HTERT RPE-1 (cell line): ENCODE data around the gene CDK18.
"Not testable (repeated sequence)": the region's sequence is repeated elsewhere in the genome, so short reads cannot be mapped to it uniquely, and the experiment has no call there.

Experiments used
- in situ Hi-C: fragments of 300-500 bp; cut with MboI; formaldehyde crosslinking; loops from 4 replicates; pipeline ENCODE4 v1.14.3; 2020; ENCODE audit warnings: low sequenced_read_pairs

CDK18 gene

GRCh38 chr1:205480349-205480985 is 24.0 kb upstream of the CDK18 start:
- in situ Hi-C loops, result no loop called here

GRCh38 chr1:205481218-205481617 is 23.3 kb upstream of the CDK18 start:
- in situ Hi-C loops, result no loop called here

GRCh38 chr1:205481629-205482151 is 22.8 kb upstream of the CDK18 start:
- in situ Hi-C loops, result no loop called here

- in situ Hi-C loops, result not testable (repeated sequence)
Observed at GRCh38 chr1:205482587-205482986, 21.9 kb upstream of the CDK18 start.

GRCh38 chr1:205483372-205483771 is 21.1 kb upstream of the CDK18 start:
- in situ Hi-C loops, result no loop called here

GRCh38 chr1:205484985-205485967 is 19.2 kb upstream of the CDK18 start:
- in situ Hi-C loops, result no loop called here

GRCh38 chr1:205486258-205486657 is 18.2 kb upstream of the CDK18 start:
- in situ Hi-C loops, result no loop called here

- in situ Hi-C loops, result no loop called here
Observed at GRCh38 chr1:205488074-205488723, 16.3 kb upstream of the CDK18 start.

GRCh38 chr1:205491794-205492193 is 12.7 kb upstream of the CDK18 start:
- in situ Hi-C loops, result no loop called here

GRCh38 chr1:205492201-205492667 is 12.2 kb upstream of the CDK18 start:
- in situ Hi-C loops, result no loop called here

GRCh38 chr1:205492774-205493173 is 11.7 kb upstream of the CDK18 start:
- in situ Hi-C loops, result no loop called here

GRCh38 chr1:205493241-205494085 is 11.0 kb upstream of the CDK18 start:
- in situ Hi-C loops, result no loop called here

- in situ Hi-C loops, result no loop called here
Observed at GRCh38 chr1:205494115-205494514, 10.4 kb upstream of the CDK18 start.

GRCh38 chr1:205495237-205495823 is 9.1 kb upstream of the CDK18 start:
- in situ Hi-C loops, result no loop called here

- in situ Hi-C loops, result no loop called here
Observed at GRCh38 chr1:205496661-205497060, 7.8 kb upstream of the CDK18 start.

GRCh38 chr1:205497351-205497750 is 7.1 kb upstream of the CDK18 start:
- in situ Hi-C loops, result no loop called here

GRCh38 chr1:205499789-205500188 is 4.7 kb upstream of the CDK18 start:
- in situ Hi-C loops, result no loop called here

- in situ Hi-C loops, result no loop called here
Observed at GRCh38 chr1:205500240-205501233, 3.9 kb upstream of the CDK18 start.
